ENCODE results near the gene NUP210L.
"Not testable (repeated sequence)": the region's sequence is repeated elsewhere in the genome, so short reads cannot be mapped to it uniquely, and the experiment has no call there.

NUP210L gene

DNA sequence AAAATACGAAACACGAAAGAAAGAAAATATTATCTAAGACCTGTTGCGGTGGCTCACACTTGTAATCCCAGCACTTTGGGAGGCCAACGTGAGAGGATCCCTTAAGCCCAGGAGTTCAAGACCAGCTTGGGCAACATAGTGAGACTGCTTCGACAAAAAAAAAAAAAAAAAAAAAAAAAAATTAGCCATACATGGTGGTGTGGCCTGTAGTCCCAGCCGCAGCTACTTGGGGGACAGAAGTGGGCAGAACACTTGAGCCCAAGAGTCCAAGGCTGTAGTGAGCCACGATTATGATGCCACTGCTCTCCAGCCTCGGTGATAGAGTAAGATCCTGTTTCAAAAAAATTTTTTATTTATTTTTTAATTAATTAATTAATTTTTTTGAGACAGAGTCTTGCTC is 167.3 kb downstream of the NUP210L start:
- no peak for DNase-seq

GRCh38 chr1:153985941-153986761 is 168.7 kb downstream of the NUP210L start, which contains the start of gene RAB13:
Gene RAB13, minus strand, starts transcription at chr1:153986339. Its CDS starts 103 bp downstream, at chr1:153986236.
- no peak for DNase-seq

- peak; percentile 39 for DNase-seq
Observed at GRCh38 chr1:153985341-153985912, 169.4 kb downstream of the NUP210L start.

- no peak for DNase-seq
Observed at GRCh38 chr1:153984123-153984894, 170.6 kb downstream of the NUP210L start.

DNA sequence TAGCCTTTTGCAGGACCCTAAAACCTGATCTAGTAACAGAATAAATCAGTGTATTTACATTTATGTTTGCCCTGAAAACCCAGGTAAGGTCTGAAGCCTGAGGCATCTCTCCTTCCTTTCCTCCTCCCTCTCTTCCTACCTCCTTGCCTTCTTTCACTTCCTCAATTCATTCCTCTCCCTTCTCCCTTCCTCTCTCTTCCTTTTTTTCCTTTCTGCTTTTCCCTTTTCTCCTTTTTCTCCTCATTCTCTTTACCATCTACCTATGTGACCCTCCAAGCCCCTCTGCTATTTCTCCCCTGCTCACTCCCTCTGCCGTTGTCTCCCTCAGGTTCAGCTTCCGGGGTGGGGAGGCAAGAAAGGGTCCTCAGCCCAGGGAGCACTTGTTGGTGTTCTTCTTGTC is 173.1 kb downstream of the NUP210L start:
- DNase-seq = not testable (repeated sequence)

- DNase-seq = not testable (repeated sequence)
Observed at GRCh38 chr1:153979091-153979490, 175.8 kb downstream of the NUP210L start.

GRCh38 chr1:153978274-153978909 is 176.5 kb downstream of the NUP210L start:
- DNase-seq = no peak

DNA sequence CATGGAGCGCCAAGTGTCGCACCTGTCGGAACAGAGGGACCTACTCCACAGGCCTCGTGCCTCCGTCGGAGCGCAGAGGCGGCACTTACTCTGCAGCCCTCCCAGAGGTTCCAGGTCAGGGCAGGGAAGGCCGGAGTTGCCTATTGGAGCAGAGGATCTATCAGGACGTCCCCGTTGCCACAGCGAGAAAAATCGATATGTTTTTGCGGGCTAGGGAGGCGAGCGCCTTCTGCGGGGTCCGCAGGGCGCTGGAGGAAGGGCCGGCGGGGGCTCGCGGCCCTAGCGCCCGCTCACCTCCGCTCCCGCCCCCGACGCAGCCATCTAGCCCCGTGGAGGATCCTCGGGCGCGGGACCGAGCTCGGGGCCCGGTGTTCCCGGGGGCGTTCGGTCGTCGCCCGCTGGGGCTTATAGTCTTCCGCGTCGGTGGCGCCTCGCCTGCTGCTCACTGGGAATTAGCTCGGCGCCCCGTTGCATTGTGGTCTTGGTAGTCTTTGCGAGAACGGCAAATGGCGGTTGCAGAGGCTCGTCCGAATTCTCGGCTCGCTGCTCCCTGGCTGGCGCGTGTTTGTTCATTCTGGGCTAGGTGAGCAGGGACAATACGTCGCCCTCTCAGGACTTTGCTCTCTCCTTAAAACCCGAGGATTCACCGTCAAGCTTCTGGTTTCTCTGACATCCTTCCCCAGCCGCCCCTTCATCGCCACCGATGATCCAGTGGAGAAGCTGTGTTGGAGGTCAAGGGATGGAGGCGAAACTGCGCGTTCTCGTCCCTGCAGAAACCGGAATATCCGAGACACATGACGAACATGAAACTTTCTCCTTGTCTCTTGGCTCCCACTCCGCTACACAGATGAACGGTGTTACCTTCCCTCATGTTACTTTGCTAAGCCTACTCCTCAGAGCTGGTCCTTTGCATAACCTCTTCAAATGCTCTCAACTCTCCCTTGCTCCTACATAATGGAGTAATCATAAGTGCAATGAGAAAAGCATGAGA is 177.3 kb downstream of the NUP210L start, which contains the start of gene JTB:
Gene JTB (minus strand): TSS at position 425 of the 991 bp plus-strand sequence. CDS start 422 bp downstream, at position 3.
- DNase-seq = peak; percentile 86

GRCh38 chr1:153976819-153977249 is 178.0 kb downstream of the NUP210L start:
- no peak for DNase-seq

DNA sequence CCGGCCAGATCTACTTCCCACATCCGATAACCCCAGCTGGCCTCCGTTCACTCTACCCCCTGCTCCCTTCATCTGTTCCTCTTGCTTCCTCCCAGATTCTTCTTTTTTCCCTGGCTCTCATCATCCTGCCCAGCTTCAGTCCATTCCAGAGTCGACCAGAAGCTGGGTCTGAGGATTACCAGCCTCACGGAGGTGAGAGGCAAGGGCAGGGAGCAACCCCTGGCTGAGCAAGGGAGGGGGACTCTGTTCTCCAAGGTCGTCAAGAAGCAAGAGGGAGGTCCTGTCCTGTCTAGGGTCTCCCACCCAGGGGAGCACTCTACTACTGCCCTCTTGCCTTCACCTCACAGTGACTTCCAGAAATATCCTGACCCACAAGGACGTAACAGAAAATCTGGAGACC is 181.3 kb downstream of the NUP210L start:
- DNase-seq = no peak

DNA sequence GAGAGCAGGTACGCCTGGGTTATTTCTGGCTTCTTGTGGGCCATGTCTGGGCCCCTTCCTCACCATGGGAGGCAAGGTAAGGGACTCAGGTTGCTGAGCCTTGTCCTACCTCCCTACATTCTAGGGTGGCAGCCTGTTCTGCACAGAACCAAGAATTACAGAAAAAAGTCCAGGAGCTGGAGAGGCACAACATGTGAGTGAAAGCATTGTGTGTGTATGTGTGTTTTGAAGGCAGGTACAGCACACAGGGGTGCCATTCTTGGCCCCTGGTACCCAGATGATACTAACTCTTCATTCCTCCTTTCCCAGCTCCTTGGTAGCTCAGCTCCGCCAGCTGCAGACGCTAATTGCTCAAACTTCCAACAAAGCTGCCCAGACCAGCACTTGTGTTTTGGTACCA is 181.8 kb downstream of the NUP210L start:
- DNase-seq = no peak

GRCh38 chr1:153970346-153970745 is 184.5 kb downstream of the NUP210L start:
- no peak for DNase-seq

DNA sequence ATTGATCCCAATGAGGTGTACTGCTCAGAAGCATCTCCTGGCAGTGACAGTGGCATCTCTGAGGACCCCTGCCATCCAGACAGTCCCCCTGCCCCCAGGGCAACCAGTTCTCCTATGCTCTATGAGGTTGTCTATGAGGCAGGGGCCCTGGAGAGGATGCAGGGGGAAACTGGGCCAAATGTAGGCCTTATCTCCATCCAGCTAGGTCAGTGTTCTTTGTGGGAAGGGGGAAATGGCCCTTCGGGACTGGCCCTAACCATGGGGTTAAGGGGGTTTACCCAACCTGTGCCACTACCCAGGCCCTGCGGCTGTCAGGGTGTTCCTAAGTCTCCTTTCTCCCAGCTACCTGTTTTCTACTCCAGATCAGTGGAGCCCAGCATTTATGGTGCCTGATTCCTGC is 185.9 kb downstream of the NUP210L start:
- no peak for DNase-seq

DNA sequence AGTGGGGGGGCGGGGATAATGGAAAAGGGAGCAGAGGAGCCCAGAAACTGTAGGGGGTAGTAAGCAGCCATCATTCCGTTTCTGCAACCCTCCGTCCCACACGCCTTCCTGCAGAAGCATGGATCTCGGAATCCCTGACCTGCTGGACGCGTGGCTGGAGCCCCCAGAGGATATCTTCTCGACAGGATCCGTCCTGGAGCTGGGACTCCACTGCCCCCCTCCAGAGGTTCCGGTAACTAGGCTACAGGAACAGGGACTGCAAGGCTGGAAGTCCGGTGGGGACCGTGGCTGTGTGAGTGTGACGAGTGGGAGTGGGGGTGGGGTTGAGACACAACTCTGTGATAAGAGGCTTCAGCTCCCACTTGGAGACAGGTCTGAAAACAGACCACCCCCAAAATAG is 186.5 kb downstream of the NUP210L start:
- DNase-seq = no peak

DNA sequence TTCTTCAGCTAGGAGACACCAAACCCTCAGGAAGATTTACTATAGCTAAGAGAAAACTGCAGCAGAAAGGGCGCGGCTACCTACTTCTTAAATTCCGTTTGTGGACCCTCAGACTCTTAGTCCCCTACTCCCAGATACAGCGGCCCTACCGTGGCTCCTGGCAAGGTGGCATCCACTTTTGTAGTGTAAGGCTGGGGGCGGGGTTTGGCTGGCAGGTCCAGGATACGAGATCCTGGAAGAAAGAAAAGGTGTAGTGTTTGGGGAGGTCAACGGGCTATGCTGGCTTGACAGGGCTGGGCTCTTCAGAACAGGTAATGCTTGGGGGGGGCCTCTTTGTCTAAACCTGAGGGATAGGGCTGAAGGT is 186.9 kb downstream of the NUP210L start:
- no peak for DNase-seq

DNA sequence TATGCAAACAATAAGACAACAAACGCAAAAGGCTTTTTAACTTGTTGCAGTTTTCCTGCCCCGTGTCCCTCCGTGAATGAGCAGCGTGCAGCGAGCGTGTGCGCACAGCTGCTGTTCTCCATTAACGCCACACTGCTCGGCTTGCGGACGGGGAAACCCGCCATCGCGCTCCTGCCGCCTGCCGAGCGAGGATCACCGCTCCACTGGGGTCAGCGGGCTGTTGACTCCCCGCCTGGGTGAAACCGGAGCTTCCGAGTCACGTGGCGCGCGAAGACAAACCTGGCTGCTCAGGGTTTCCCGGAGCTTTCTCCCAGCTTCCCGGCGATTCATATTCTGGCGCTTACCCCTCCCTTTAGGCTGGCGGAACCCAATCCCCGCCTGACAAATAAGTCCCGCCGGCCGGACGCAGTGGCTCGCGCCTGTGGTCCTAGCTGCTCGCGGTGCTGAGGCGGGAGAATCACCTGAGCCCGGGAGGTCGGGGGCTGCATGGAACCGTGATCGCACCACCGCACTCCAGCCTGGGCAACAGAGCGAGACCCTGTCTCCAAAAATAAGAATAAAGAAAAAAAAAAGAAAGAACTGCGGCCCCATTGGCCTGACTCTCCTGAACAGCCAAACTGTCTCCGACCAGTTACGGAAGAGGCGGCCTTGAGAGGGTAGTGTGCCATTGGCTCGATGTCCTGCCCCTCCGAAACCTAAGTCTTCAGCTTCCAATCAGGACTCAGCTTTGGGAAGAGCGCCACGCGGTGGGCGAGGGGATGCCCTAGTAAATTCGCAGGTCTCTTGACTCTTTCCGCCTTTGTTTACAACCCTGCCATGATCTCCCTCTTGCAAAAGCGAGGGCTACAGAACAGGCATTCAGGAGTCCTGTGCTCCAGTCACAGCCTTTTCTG is 187.5 kb downstream of the NUP210L start, which contains the start of gene CREB3L4:
Gene CREB3L4 (plus strand): TSS at position 796 of the 893 bp plus-strand sequence. CDS start 624 bp downstream, outside the sequence.
- DNase-seq = peak; percentile 84

DNA sequence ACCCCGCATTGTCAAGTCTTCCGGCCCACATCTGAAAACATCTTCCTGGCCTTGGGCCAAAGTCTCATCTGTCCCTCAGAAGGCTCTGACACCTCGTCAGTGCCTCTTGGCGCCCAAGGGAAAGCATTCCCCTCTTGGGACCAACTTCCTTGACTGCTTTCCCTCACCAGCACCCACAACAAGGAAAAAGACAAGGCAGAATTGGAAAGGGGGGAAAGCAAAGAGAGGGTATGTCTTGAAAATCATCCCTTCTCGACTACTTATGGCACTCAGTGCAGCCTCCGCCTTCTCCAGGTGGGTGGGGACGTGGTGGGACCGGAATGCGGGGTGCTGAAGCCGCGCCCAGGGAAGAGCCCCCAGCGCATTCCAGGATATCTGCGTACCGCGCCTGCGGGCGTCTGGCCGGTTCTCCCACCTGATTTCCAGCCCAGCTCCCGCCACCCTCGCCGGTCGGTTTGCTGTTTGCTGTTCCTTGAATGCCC is 191.0 kb downstream of the NUP210L start:
- DNase-seq = no peak

- peak; percentile 94 for DNase-seq
Observed at GRCh38 chr1:153963030-153963849, 191.6 kb downstream of the NUP210L start, which contains the start of gene SLC39A1. Gene SLC39A1, minus strand, starts transcription at chr1:153963537. Its CDS starts 822 bp downstream, at chr1:153962715.

All from activated naive CD4-positive, alpha-beta T cell treated with Interleukin-2 at 50 U/mL for 16 hours (primary cell).